Pons (tissue), 1 donor: ENCODE data around the gene SDK1.

Experiments
- DNase-seq: peaks from one replicate; pipeline ENCODE4 v3.0.0-alpha.2; 2016; ENCODE audit warnings: low spot score

SDK1 gene

DNA sequence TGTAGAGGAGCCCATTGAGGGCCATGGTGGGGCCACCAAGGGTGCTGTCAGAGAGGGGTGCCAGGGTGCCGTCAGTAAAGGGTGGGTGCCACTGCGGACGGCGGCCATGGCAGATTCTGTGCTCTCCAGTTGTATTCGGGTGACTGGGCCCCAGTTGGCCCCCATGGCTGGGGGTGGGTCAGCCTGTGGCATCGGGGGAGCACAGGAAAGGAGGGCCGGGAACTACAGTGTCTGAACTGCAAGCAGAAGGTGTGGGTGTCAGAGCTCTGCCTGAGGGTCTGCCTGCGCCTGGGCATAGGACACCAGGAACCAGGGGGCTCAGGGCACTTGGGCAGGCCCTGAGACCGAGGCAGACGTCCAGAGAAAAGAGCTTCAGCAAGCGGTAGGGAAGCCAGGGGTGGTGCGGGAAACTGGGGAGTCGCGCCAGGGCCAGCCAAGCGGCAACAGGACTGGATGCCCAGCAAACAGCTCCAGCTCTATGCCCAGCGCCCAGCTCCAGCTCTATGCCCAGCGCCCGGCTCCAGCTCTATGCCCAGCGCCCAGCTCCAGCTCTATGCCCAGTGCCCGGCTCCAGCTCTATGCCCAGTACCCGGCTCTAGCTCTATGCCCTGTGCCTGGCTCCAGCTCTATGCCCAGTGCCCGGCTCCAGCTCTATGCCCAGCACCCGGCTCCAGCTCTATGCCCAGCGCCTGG, 878.8 kb downstream of the SDK1 start:
- no peak for DNase-seq

DNA sequence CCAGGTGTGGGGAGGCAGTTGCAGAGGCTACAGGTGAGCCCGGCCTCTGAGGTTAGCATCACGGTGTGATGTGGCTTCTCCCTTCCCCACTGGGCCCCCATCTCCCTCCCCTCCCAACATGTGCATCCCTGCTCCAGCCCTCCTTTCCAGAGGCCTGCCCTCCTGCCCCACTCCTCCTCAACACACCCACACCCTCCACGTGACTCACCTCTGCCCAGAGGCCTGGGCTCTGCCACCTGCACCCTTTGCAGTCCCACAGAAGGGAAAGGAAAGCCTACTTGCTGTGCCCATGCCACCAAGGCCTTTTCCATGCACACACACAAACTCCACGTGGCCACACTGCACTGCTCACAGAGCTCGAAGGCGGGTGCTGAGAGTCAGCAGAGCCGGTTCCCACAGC, 880.4 kb downstream of the SDK1 start:
- no peak for DNase-seq

DNA sequence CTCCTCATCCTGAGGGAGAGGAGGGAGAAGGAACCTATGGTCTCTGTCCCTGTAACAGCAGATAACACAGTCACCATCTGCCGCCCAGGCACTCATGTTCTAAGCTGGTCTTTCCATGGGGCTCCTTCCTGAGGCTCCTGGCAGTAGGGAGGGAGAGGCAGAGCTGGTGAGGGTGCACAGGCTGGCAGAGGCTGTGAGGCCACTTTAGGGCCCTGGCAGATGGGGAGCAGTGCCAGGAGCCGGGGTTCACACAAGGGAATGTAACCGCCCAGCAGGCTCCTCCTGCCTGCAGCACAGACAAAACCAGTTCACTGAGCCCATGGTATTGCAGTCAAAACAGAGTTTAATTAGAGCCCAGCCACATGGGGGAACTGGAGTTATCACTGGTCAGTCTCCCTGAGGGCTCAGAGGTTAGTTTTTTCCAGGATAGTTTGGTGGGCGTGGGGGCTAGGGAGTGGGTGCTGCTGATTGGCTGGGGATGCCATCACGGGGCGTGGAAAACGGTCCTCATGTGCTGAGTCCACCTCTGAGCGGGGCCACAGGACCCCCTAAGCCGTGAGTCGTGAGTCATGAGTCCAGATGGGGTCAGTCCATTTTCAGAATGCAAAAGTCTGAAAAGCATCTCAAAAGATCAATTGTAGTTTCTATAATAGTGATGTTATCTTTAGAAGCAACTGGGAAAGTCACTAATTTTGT, 881.7 kb downstream of the SDK1 start:
- DNase-seq = no peak

DNA sequence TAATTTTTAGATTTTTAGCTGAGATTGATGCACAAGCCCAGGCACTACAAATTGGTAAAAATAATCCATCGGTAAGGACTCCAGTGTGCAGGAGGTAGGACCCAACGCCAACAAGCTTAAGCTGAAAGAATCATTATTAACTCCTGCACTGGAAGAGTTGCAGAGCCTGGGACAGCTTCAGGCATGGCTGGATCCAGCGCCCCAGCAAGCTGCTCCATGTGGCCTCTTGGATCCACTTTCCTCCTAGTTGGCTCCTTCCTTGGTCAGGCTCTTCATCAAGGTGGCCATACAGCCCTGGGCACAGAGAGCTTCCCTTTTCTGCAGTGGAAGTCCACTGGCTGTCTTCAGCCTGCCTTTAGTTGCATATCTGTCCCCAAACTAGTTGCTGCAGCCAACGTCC, 883.6 kb downstream of the SDK1 start:
- no peak for DNase-seq

DNA sequence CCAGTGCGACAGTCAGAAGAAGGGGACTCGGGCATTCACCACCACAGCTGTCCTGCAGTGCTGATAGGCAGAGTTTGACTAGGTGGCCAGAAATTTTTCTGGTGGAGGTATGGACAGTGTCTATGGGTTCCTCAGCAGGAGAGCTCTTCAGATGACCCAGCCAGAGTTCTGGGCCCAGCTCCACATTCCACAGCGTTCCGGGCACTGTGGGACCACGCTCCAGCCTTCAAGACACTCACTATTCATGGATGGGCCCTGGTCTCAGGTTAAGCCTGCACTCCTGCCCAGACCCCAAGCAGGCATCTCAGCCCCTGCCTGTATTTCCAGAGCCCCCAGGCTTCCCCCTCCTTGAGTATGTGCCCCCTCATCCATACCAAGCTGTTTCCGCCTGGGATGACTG, 884.1 kb downstream of the SDK1 start:
- DNase-seq = no peak

DNA sequence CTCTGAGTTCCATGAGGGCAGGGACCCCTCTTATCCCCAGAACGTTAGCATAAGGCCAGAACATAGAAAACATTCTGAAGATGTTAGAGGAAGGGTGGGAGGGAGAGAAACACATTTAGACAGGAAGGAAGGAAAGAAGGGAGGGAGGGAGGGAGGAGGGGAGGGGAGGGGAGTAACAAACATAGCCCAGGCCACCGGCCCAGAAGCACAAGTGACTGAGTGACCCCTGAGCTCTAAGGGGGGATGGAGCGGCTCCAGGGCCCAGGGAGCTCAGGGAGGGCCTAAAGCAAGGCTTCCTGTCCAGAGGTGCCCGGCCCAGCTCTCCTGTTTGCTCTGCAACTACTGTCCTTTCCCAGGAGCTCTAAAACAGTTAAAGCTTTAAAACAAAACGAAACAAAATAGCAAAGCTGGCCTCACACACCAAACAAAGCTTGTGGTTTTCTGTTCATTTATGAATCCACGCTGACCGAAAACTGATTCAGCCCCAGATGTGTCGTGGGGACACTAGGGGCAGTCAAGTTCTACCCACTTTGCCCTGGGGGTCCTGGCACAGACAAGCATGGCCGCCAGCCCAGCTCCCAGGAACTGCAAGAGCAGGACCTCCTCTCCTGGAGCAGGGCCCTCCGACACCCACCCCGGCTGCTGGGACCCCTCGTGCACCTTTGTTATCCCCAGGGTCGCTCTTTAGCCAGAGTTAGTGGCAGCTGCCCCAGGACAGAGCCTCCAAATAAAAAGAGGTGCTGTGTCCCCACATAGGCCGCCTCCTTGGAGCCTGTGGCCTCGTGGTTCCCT, 884.9 kb downstream of the SDK1 start:
- DNase-seq = no peak

DNA sequence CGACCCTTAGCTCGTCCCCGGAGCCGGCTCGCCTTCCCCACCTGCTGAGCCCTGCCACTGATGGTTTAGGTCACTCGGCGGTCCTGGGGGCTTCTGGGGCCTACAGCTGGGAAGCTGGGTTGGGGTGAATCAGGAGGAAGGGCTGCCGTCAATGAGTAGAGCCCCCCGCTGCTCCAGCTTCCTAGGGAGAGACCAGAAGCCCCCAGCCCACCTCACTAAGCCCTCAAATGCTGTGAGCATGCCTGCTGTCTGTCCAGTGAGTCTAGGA, 885.4 kb downstream of the SDK1 start:
- DNase-seq = no peak

DNA sequence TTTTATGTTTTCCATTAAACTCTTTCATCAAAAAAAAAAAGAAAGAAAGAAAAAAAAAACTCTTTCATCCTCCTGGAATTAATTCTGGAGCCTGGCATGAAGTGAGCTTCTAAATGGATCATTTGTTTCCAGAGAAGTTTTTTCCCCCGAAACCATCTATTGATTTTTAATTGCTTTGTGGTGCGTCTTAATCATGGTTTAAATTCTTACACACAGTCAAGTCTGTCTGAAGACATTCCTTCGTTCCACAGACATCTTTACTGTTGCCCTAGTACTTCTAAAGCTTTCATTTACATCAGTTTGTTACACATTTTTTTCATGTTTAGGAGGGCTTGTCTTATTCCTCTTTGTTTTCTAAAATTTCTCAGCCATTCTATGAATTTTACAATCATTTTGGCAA, 887.6 kb downstream of the SDK1 start:
- peak; percentile 1 for DNase-seq

DNA sequence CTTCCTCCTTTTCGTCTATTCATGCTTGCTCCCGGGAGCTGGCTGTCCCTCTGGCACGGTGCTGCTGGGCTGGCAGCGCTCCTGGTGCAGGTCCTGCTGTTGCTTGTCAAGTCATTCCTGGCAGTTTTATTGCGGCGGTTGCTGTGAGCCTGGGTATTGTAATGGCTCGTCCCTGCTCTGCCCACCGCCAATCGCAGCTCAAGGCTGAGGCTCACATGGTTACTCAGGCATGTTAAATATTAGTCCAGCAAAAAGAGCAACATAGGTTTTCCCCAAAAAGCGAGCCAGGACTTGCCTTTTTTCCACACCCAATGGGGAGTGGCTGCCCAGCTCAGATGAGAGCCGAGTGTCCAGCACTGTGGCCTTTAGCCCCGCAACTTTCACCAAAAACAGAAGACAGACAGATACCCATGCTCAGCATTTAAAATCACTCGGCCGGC, 888.1 kb downstream of the SDK1 start:
- DNase-seq = peak; percentile 45

DNA sequence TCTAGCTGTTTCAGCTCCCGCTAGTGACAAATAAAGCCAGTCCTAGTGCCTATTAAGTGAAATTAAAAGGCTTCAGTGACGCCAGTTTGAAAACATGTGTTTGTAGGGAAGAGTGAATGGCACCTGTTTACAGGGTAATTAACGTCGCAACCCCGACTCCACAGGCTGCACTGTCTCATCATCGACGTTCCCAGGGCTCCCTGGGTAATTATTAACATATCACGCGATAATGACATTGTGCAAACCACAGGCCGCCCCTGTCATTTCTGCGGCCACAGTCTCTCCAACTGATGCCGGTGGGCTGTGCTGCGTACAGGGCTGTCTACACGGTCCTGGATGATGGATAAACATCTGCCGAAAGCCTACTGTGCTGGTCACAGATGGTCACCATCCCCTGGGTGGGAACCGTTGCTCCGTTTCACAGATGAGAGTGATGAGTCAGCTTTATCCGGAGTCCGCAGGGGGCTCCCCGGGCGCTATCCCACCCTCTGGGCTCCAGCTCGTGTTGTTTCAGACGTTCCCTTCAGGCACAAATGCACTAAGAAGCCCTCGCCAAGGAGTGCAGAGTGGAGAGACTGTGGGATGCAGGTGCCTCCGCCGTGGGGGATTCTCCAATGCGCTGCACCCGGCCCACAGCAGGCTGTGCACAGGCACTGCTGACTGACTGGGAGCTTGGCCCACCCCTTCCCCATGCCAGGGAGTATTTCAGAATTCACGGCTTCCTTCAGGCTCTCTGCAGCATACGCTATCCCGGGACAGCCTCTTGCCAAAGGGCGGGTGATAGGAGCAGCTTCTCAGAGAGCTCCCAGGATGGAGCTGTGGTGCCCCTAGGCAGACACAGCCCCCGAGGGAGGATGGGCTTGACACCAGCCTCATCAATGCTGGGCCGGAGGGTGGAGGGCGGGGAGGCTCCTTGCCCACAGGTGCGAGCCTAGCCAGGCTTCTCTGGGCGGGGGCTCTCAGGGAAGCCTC, 889.2 kb downstream of the SDK1 start:
- DNase-seq = no peak

DNA sequence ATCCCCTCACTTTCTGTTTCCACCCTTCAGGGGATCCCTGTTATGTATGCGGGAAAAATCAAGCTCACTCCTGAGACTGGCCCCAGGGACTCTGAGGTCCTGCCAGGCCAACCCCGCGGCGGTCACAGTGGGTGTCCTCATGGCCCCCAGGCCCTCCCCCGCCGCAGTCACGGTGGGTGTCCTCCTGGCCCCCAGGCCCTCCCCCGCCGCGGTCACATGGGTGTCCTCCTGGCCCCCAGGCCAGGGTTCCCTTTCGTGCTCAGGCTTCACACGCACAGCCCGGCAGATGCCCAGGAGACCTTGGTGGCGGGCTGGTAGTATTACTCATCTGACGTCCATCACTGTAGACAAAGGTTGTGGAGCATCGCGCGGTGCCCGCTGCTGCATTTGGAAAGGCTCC, 890.0 kb downstream of the SDK1 start:
- DNase-seq = no peak

DNA sequence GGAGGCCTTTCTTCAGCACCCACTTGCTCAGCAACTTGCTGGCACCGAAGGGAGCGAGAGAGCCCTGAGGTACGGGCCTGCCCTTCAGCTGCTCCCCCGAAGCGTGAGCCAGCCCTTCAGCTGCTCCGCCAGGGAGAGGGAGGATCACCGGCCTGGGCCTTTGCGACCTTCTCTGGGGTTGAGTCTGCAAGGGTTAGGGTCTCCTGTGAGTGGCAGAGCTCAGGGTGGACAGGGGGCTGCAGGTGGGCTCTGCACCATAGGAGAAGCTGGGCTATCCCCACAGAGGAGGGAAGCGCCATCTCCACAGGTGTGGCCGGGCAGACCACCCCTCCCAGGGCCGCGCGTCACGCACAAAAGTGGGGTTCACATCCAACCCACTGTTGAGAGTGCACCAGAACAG, 890.5 kb downstream of the SDK1 start:
- no peak for DNase-seq

DNA sequence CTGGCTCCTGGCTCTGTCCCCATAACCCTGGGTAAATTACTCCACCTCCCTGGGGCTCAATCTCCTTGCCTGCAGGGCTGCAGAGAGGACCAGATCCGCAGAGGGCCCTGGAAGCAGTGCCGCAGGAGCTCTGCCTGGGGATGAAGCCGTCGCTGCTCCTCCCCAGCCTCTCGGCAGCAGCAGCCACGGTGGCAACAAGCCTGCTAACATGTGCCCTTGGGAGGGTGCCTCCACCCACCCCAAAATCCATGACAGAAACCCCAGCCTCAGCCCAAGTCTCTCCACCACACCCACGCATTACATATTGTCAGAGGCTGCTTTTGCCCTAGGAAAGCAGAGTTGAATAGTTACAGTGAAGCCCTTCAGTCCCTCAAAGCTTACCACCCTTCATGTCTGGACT, 894.6 kb downstream of the SDK1 start:
- DNase-seq = no peak

DNA sequence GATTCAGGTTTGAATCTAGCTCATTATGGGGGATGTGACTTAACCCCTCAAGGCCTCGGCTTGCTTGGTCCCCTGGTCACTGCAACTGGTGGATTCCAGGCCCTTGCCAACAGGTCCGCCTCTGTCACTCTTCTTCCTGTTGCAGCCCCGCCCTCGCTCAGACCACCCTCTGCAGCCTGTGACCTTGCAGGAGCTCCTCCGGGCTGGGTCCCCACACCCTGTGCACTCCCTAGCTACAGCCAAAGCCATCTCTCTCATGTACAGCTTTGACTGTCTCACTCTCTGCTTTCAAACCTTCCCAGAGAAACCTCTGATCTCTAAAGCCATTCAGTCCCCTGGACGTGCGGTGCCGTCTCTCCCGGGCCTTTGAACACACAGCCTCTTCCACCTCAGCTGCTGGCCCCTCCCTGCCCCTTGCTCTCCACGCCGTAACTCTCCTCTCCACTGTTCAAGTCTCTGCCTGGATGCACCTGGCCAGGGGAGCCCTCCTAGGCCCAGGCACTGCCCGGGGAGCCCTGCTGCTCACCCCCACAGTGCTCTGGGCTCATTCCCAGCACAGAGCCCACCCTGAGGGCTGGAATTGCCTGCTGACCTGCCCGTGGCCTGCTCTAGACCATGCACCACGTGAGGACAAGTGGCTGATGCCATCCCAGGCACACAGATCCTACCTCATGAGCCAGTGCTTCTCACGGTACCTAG, 895.2 kb downstream of the SDK1 start:
- DNase-seq = no peak

DNA sequence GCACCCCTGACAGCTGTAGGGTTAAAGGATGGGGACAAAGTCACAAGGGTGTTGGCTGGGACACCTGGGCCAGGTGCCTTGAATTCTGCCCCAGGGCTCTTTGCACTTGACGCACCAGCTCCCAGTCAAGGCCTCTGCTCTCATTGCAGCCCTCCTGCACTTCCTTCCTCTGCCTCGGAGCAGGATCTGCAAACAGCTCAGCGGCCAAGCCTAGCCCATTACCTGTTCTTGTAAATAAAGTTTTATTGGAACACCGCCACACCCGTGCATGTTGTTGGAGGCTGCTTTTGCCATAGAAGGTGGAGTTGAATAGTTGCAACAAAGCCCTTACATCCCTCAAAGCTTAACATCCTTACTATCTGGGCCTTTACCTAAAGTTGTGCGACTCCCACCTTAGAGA, 897.2 kb downstream of the SDK1 start:
- no peak for DNase-seq

DNA sequence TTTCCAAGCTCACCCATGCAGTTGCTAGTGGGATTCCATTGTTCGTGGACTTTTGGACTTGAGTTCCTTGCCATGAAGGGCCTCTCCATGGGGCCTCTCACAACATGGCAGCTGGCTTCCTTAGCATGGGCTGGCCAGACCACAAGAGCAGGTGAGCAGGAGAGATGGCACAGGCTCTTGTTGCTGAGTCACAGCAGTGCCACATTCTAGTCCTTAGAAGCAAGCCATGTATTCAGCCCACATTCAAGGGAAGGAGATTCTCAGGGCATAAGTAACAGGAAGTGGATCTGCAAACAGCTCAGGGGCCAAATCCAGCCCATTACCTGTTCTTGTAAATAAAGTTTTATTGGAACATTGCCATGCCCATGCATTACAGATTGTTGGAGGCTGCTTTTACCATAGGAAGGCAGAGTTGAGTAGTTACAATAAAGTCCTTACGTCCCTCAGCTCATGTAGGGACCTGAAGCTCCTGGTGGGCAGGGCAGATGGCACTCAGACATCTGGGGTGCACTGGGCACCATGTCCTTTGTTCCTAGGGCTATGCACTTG, 899.6 kb downstream of the SDK1 start:
- no peak for DNase-seq

DNA sequence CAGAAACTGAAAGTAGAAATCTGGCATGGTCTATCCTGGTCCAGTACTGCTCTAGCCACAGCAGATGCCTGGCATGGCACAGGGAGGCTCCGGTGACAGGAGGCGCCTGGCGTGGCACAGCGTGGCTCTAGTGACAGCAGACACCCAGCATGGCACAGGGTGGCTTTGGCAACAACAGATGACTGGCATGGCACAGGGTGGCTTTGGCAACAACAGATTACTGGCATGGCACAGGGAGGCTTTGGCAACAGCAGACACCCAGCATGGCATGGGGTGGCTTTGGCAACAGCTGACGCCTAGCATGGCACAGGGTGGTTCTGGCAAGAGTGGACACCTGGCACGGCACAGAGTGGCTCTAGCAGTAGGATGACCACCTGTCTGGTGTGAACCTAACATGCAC, 900.5 kb downstream of the SDK1 start:
- DNase-seq = no peak

DNA sequence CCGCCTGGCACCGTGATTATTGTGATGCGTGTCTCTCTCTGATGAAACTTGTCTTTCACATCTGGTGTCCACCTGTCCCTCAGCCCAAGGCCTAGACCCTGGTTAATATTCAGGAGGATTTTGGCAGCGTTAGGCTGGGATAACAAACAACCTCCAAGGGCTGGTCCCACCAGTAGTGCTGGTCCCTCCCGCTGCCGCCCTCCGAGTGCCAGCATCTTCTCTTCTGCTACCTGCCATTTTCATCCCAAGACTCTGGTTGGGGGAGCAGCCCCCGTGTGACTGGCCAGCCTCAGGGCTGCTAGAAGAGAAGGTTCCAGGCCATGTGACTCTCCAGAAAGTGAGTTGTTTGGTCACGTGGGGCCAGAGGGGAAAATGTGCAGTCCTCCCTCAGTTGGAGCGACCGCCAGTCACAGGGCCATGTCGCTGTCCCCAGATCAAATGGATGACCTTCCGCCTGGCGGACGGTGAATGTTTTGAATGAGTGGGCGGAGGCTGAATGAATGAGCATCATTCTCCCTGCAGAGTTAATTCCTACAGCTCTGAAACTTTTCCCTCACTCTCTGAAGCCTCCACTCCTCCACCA, 901.2 kb downstream of the SDK1 start:
- DNase-seq = no peak

DNA sequence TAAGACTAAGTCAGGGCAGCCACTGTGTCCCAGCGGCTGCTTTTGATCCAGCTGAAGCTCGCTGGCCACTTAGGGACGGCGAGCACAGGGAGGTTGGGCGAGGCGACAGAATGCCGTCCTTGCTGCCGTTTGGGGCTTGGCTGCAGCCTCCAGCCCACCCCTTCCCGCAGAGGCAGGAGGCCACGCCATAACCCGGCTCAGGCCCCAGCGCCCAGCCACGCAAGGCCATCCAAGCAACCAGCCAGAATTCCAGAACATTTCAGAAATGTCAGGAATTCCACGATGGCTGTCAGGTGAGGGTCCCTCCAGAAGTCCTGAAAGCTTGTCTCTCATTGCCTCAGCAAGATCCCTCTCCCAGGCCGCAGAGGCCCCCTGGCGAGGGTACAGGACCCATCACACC, 901.9 kb downstream of the SDK1 start:
- no peak for DNase-seq

DNA sequence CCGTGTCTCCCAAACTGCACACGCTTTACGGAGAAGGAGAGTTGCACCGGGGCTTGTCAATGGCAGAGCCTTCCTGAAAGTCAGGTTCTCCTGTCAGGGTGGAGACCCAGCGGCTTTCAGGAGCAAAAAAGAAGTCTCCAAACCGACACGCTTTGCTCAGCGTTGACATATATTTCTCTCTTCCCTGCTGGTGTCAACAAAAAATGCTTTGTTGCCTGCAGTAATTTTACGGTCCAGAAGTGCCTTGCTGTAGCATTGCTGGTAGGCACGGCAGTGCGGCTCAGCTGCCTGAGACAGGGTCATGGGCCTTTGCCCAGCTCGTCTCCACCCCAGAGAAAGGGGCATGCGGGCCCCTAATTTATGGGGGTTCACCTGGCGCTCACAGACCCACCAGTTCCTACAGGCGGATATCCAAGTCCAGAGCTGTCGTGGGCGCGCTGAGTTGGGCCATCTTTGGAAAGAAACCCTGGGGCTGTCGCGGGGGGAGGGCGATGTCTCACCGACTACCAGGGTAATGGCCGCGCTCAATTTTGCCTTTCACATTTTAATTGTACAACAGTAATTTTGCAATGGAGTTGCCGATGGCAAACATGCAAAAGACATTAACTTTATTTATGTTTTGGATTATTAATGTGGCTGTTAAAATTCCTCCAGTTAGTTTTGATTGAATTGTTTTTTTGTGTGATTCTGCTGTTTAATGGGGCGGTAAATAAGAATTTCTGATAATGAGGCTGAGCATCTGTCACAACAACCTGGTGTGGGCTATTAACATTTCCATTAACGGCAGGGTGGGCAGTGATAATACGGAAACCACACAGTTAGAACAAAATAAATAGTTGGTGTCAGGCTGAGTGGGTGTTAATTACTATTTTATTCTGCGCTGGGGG, 902.8 kb downstream of the SDK1 start:
- no peak for DNase-seq
